ENCODE measurements around the gene RORB.

Gene RORB

DNA sequence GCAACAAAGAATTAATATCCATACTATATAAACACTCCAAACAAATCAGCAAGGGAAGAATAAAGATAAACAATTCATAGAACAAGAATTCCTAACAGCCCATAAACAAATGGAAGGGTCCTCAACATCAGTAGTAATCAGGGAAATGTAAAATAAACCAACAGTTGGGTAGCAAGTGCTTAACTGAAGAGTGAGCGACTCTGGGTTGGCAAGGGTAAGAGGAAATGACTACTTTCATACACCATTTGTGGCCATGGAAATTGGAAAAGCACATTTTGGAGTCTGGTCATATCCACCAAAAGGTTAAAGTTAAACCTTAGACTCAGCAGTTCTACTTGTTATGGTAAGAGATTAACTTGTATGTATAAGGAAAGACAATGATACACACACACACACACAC is 17.4 kb upstream of the RORB start:
- FAIRE-seq (no peak), DNase-seq (ENCODE audit: insufficient read length, low spot score) (no peak)
- TF ChIP-seq, protein P1, sequence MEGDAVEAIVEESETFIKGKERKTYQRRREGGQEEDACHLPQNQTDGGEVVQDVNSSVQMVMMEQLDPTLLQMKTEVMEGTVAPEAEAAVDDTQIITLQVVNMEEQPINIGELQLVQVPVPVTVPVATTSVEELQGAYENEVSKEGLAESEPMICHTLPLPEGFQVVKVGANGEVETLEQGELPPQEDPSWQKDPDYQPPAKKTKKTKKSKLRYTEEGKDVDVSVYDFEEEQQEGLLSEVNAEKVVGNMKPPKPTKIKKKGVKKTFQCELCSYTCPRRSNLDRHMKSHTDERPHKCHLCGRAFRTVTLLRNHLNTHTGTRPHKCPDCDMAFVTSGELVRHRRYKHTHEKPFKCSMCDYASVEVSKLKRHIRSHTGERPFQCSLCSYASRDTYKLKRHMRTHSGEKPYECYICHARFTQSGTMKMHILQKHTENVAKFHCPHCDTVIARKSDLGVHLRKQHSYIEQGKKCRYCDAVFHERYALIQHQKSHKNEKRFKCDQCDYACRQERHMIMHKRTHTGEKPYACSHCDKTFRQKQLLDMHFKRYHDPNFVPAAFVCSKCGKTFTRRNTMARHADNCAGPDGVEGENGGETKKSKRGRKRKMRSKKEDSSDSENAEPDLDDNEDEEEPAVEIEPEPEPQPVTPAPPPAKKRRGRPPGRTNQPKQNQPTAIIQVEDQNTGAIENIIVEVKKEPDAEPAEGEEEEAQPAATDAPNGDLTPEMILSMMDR (IDR thresholded peaks at IDR 0.05; ENCODE audit: insufficient read depth, missing control alignments): no peak

GRCh38 chr9:74487395-74487794 is 9.7 kb upstream of the RORB start:
- DNase-seq (ENCODE audit: insufficient read length, low spot score) (no peak), FAIRE-seq (no peak)
- TF ChIP-seq, protein P1 (IDR thresholded peaks at IDR 0.05; ENCODE audit: insufficient read depth, missing control alignments): no peak

- DNase-seq (ENCODE audit: insufficient read length, low spot score) (no peak), FAIRE-seq (no peak)
- TF ChIP-seq, protein P1 (IDR thresholded peaks at IDR 0.05; ENCODE audit: insufficient read depth, missing control alignments): no peak
Measured at GRCh38 chr9:74493512-74493911, 3.6 kb upstream of the RORB start.

DNA sequence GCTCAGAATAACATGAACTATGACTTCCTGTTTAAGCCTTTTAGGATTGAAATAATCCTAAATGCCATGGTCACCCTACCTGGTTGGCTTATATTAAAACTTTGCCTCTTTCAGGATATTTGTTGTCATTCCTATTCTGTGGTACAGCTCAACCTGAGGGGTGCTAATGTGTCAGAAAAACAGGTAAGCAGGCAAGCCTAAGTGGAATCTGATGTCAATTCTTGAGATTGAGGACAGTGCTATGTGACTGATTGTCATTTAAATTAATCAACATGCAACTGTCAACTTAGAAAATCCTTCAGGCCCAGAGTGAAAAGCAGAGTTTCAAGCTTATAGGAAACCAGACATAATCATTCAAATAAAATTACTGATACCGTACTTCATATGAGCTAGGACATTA is 2.6 kb upstream of the RORB start:
- FAIRE-seq: no peak
- TF ChIP-seq, protein P1 (IDR thresholded peaks at IDR 0.05; ENCODE audit: insufficient read depth, missing control alignments): no peak
- DNase-seq (ENCODE audit: insufficient read length, low spot score): no peak

GRCh38 chr9:74496406-74496805 is 729 bp upstream of the RORB start:
- DNase-seq (ENCODE audit: insufficient read length, low spot score): no peak
- no peak for FAIRE-seq

DNA sequence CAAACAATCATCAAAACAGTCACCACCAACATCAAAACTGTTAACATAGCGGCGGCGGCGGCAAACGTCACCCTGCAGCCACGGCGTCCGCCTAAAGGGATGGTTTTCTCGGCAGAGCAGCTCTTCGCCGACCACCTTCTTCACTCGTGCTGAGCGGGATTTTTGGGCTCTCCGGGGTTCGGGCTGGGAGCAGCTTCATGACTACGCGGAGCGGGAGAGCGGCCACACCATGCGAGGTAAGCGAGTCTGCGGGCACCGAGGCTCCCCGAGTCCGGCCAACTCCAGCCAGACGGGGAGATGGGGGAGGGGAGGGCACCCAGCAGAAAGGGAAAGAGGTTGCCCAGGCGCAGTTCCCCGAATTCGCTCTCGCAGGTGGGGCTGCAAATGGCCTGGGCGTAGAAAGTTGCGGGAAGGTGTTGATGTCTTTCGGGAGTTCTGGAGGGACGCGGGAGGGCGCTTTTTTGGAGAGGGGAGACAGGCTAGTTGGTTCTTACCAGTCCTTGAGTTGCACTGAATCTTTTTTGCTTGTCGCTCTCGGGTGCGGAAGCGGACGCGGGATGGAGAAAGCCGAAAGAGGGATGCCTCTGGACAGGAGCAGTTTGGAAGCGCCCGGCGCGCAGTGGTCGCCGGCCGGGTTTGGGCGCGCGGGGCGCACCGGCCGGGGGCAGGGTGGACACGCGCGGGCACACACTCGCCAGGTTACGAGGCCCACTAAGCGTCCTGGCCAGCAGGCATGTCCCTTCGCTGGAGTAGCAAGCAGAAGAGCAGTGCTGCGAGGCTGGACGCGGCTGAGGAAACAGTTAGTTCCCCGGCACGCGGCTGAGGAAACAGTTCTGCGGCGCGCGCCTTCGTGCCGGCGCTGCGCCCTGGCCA is 849 bp downstream of the RORB start:
- FAIRE-seq (no peak), DNase-seq (ENCODE audit: insufficient read length, low spot score) (no peak)
- TF ChIP-seq, protein P1 (IDR thresholded peaks at IDR 0.05; ENCODE audit: insufficient read depth, missing control alignments): no peak

More at GRCh38 chr9:74496406-74496805, 729 bp upstream of the RORB start:
- TF ChIP-seq, protein P1 (IDR thresholded peaks at IDR 0.05; ENCODE audit: insufficient read depth, missing control alignments): no peak

- DNase-seq (ENCODE audit: insufficient read length, low spot score): no peak
- TF ChIP-seq, protein P1 (IDR thresholded peaks at IDR 0.05; ENCODE audit: insufficient read depth, missing control alignments): no peak
Measured at GRCh38 chr9:74498621-74499095, 1.5 kb downstream of the RORB start.

More at GRCh38 chr9:74498621-74499095, 1.5 kb downstream of the RORB start:
- FAIRE-seq: no peak

Measured in D721Med (cell line).